KMS-11 (cell line): ENCODE data around the gene RBBP8NL.

Experiments used
- H2AFZ ChIP-seq: fragments of 200-600 bp; sonication (generic); 2 replicates; pipeline ENCODE4 v1.6.1; 2016; ENCODE audit warnings: antibody characterized with exemption, mixed run types, low read depth
- H3K27ac ChIP-seq: fragments of 200-600 bp; sonication (generic); 2 replicates; pipeline ENCODE4 v1.6.1; 2016; ENCODE audit warnings: mild to moderate bottlenecking, mixed run types
- H3K27me3 ChIP-seq: fragments of 200-600 bp; sonication (generic); 2 replicates; pipeline ENCODE4 v1.6.1; 2017; ENCODE audit warnings: mild to moderate bottlenecking, low read depth, mixed run types, moderate library complexity; ENCODE audit not compliant: insufficient read depth
- H3K36me3 ChIP-seq: fragments of 200-600 bp; sonication (generic); 2 replicates; pipeline ENCODE4 v1.6.1; 2017; ENCODE audit warnings: mild to moderate bottlenecking, mixed run types; ENCODE audit not compliant: insufficient read depth
- H3K4me1 ChIP-seq: fragments of 200-600 bp; sonication (generic); 2 replicates; pipeline ENCODE4 v1.6.1; 2016; ENCODE audit warnings: mild to moderate bottlenecking, low read depth, mixed run types; ENCODE audit not compliant: poor library complexity, severe bottlenecking
- H3K4me2 ChIP-seq: fragments of 200-600 bp; sonication (generic); 2 replicates; pipeline ENCODE4 v1.7.0; 2016; ENCODE audit warnings: mild to moderate bottlenecking, mixed run types
- H3K4me3 ChIP-seq: fragments of 200-600 bp; sonication (generic); IDR thresholded peaks from 2 replicates; pipeline ENCODE4 v1.6.1; 2017; ENCODE audit warnings: low read depth, low read length, mixed read lengths; ENCODE audit not compliant: insufficient read depth
- H3K79me2 ChIP-seq: fragments of 200-600 bp; sonication (generic); 2 replicates; pipeline ENCODE4 v1.6.1; 2016; ENCODE audit warnings: low read depth, mixed run types; ENCODE audit not compliant: insufficient read depth
- H3K9ac ChIP-seq: fragments of 200-600 bp; sonication (generic); 2 replicates; pipeline ENCODE4 v1.6.1; 2016; ENCODE audit warnings: mild to moderate bottlenecking, mixed run types
- H4K20me1 ChIP-seq: fragments of 200-600 bp; sonication (generic); 2 replicates; pipeline ENCODE4 v1.6.1; 2016; ENCODE audit warnings: mild to moderate bottlenecking, mixed run types; ENCODE audit not compliant: insufficient read depth
- TF ChIP-seq, protein P1 (sequence below): fragments of 200-600 bp; sonication (generic); conservative IDR thresholded peaks from 2 replicates; pipeline ENCODE4 v1.6.1; 2017; ENCODE audit warnings: low read depth, mild to moderate bottlenecking, antibody characterized with exemption, low read length, moderate library complexity, mixed read lengths

The RBBP8NL gene

DNA sequence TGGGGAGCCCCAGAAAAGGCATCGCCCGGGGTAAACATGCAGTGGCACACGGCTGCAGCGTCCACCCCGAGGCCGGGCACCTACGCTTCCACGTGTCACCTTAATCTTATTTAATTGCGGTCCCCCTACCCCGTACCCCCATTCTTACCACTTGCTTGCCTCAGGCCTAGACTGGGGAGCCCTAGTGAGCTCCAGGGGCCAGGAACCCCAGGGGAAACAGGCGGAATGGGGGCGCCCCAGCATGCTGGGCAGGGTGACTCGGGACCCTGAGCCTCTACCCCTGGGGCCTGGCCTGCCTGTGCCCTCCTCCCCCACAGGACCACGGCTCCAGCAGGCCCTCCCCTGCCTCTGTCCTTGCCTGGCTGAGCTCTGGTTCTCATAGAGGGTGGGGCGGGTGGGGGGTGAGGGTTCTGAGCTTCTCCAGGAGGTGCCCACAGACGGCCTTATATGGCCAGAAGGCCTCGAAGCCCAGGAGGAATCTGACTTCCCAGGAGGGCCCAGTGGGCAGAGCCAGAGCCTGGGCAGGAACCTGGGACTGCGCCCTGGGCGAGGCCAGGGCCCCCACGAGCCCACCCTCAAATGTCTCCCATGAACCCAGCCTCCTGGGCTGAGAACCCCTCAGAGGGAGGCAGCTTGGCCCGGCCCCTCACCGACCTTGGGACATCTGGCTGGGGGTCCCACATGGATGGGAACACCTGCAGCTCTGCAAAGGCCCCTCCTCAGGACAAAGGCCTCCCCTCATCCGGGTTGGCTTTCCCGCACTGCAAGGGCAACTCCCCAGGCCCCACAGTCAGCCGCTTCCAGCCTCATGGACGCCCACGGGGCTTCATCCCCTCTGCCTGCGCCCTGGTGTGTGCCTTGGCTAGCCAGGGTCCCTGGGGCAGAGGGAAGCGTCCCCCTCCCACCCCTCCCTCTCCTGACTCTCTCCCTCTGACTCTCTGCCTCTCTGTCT, 55.0 kb downstream of the RBBP8NL start:
- H4K20me1 ChIP-seq: no peaks in the 10 kb centered on the region
- TF ChIP-seq, protein P1, sequence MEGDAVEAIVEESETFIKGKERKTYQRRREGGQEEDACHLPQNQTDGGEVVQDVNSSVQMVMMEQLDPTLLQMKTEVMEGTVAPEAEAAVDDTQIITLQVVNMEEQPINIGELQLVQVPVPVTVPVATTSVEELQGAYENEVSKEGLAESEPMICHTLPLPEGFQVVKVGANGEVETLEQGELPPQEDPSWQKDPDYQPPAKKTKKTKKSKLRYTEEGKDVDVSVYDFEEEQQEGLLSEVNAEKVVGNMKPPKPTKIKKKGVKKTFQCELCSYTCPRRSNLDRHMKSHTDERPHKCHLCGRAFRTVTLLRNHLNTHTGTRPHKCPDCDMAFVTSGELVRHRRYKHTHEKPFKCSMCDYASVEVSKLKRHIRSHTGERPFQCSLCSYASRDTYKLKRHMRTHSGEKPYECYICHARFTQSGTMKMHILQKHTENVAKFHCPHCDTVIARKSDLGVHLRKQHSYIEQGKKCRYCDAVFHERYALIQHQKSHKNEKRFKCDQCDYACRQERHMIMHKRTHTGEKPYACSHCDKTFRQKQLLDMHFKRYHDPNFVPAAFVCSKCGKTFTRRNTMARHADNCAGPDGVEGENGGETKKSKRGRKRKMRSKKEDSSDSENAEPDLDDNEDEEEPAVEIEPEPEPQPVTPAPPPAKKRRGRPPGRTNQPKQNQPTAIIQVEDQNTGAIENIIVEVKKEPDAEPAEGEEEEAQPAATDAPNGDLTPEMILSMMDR: no peak
- H3K27ac ChIP-seq: no peak overlapping the region
- no peaks in the 10 kb centered on the region for H3K36me3 ChIP-seq
- peaks cover 16% of the 10 kb centered on the region for H3K27me3 ChIP-seq
- no peak overlapping the region for H3K4me2 ChIP-seq
- H3K4me3 ChIP-seq: no peak overlapping the region
- no peak overlapping the region for H2AFZ ChIP-seq
- H3K4me1 ChIP-seq: peaks cover 19% of the 10 kb centered on the region
- H3K9ac ChIP-seq: no peak overlapping the region
- no peaks in the 10 kb centered on the region for H3K79me2 ChIP-seq

GRCh38 chr20:62371588-62372041, 55.7 kb downstream of the RBBP8NL start:
- no peaks in the 10 kb centered on the region for H3K79me2 ChIP-seq
- no peak overlapping the region for H3K27ac ChIP-seq
- H4K20me1 ChIP-seq: no peaks in the 10 kb centered on the region
- H3K4me3 ChIP-seq: no peak overlapping the region
- no peak overlapping the region for H2AFZ ChIP-seq
- H3K36me3 ChIP-seq: no peaks in the 10 kb centered on the region
- H3K4me2 ChIP-seq: no peak overlapping the region
- H3K27me3 ChIP-seq: peaks cover 16% of the 10 kb centered on the region
- H3K9ac ChIP-seq: no peak overlapping the region
- TF ChIP-seq, protein P1: no peak
- H3K4me1 ChIP-seq: peaks cover 19% of the 10 kb centered on the region

DNA sequence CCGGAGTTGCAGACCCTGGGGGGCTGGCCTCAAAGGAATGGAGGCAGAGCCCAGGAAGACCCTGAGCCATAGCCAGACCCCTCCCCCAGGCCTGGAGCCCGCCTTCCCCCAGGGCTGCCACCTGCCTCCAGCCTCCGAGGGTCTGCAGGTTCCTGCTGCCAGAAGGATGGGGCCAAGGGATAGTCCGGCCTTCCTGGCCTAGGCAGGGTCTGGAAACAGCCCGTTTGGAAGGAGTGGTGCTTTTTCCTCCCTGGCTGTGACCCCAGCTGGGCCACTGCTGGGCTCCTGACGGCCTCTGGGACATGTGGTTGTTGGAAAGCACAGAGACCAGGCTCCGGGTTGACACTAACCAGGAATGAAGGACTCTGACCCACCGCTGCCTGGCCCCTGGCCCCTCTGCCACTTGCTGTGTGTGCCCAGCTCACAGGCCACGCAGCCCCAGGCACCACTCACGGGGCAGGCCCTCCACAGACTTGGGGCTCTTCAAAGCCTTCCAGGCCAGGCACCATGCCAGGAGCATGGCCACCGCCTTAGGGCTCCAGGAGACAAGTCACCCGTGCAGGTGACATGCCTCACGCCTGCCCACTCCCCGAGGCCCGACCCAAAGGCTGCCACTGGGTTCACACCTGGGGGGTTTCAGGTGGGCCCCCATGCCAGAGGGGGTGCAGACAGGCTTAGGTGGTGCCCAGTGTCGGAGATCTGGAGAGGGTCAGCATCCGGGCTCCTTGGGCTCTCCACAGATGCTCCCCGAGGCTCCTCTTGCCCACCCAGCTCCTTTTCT, 56.3 kb downstream of the RBBP8NL start:
- Histone ChIP-seq H3K4me1 (peaks cover 22% of the 10 kb centered on the region), H3K4me2 (no peak overlapping the region), H3K79me2 (no peaks in the 10 kb centered on the region), H3K36me3 (no peaks in the 10 kb centered on the region), H3K27me3 (peaks cover 16% of the 10 kb centered on the region), H4K20me1 (no peaks in the 10 kb centered on the region), H2AFZ (no peak overlapping the region), H3K27ac (no peak overlapping the region), H3K9ac (no peak overlapping the region), H3K4me3 (no peak overlapping the region)
- TF ChIP-seq, protein P1: no peak

DNA sequence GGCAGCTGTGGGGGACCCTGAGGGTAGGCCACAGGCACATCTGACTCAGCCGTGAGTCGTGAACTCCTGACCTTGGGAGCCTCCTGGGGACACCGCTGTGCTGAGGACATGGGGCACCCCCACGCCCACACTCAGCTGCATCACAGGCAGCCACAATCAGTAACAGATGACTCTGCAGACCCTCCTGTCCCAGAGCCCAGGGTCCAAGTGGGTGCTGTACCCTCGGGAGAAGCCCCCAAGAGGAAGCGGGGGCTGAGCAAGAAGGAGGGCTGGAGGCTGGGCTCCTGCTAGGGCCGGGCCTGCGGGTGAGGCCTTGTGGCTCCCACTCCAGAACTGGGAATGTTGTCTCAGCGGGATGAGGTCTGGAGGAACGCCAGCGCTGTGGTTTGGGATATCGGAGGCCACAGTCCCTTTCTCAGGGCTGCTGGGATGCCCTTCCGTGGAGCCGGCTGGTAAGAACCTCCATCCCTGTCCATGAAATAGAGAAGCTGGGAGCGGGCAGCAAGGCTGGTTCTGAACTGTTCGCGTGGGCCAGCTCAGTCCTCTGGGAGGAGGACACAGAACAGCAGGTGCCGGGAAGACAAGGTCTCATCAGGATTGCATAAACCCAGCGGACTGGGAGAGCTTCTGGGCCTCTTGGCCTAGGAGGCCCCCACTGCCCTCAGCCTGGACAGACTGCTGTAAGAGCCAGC, 57.1 kb downstream of the RBBP8NL start:
- no peak overlapping the region for H2AFZ ChIP-seq
- no peak overlapping the region for H3K27ac ChIP-seq
- H3K36me3 ChIP-seq: no peaks in the 10 kb centered on the region
- H3K4me2 ChIP-seq: no peak overlapping the region
- TF ChIP-seq, protein P1: no peak
- H3K4me1 ChIP-seq: peaks cover 29% of the 10 kb centered on the region
- H3K4me3 ChIP-seq: no peak overlapping the region
- peaks cover 16% of the 10 kb centered on the region for H3K27me3 ChIP-seq
- H4K20me1 ChIP-seq: no peaks in the 10 kb centered on the region
- no peaks in the 10 kb centered on the region; the same call in 1 of the 2 replicates for H3K79me2 ChIP-seq
- H3K9ac ChIP-seq: no peak overlapping the region
